ENCODE measurements around the gene REEP5.

- TF ChIP-seq SIN3A (IDR thresholded peaks at IDR 0.05; ENCODE audit: borderline replicate concordance, insufficient read depth, low read depth, low read length) (no peak), POLR2AphosphoS5 (IDR thresholded peaks at IDR 0.05; ENCODE audit: low read depth, low read length) (no peak), REST (IDR thresholded peaks at IDR 0.05; ENCODE audit: insufficient read depth in 1 of 2, low read depth in 2 of 2, low read length in 1 of 2) (no peak)
- TF ChIP-seq, protein P1, sequence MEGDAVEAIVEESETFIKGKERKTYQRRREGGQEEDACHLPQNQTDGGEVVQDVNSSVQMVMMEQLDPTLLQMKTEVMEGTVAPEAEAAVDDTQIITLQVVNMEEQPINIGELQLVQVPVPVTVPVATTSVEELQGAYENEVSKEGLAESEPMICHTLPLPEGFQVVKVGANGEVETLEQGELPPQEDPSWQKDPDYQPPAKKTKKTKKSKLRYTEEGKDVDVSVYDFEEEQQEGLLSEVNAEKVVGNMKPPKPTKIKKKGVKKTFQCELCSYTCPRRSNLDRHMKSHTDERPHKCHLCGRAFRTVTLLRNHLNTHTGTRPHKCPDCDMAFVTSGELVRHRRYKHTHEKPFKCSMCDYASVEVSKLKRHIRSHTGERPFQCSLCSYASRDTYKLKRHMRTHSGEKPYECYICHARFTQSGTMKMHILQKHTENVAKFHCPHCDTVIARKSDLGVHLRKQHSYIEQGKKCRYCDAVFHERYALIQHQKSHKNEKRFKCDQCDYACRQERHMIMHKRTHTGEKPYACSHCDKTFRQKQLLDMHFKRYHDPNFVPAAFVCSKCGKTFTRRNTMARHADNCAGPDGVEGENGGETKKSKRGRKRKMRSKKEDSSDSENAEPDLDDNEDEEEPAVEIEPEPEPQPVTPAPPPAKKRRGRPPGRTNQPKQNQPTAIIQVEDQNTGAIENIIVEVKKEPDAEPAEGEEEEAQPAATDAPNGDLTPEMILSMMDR (IDR thresholded peaks at IDR 0.05): no peak
Observed at GRCh38 chr5:112880219-112880964, 41.6 kb downstream of the REEP5 start.
